Keratinocyte (primary cell): Measurements from ENCODE around the gene SLC17A3. TPM values are rescaled to one million over a fixed set of nuclear protein-coding genes. Genes with fewer than 3 reads are reported as not detected.

ENCODE experiments used
- DNase-seq: peaks from one replicate; pipeline ENCODE4 v3.0.0-alpha.2; 2011; ENCODE audit warnings: low read depth, missing footprints, low spot score
- FAIRE-seq: peaks from 2 replicates; lab custom pipeline; 2011; peaks lifted over from hg19 to GRCh38; lab: Jason Lieb, UNC
- H2AFZ ChIP-seq: 2 replicates; pipeline ENCODE4 v1.6.0; 2012; ENCODE audit warnings: low read length, control low read depth, inconsistent platforms; ENCODE audit not compliant: control insufficient read depth
- H3K27ac ChIP-seq: 2 replicates; pipeline ENCODE4 v1.5.1; 2011; ENCODE audit warnings: low read length; ENCODE audit not compliant: control insufficient read depth, insufficient read depth
- H3K27me3 ChIP-seq: 3 replicates; pipeline ENCODE4 v1.6.0; 2011; ENCODE audit warnings: low read length; ENCODE audit not compliant: control insufficient read depth, insufficient read depth; ENCODE audit errors: extremely low read depth
- H3K36me3 ChIP-seq, 2 experiments: 2 replicates in 1 of 2; 3 replicates in 1 of 2; pipeline ENCODE4 v1.5.1; 2011; ENCODE audit warnings: low read length in 2 of 2, mild to moderate bottlenecking in 1 of 2; ENCODE audit not compliant: control insufficient read depth in 2 of 2, insufficient read depth in 2 of 2; ENCODE audit errors: extremely low read depth in 1 of 2
- H3K4me1 ChIP-seq: 3 replicates; pipeline ENCODE4 v1.5.1; 2011; ENCODE audit warnings: low read length; ENCODE audit not compliant: control insufficient read depth, insufficient read depth; ENCODE audit errors: extremely low read depth
- H3K4me2 ChIP-seq: 3 replicates; pipeline ENCODE4 v1.6.0; 2011; ENCODE audit warnings: low read depth, low read length; ENCODE audit not compliant: control insufficient read depth, insufficient read depth; ENCODE audit errors: extremely low read depth
- H3K4me3 ChIP-seq, 3 experiments: fragments of 200-600 bp in 1 of 3; sonication (generic) in 1 of 3; 2 replicates in 2 of 3; 3 replicates in 1 of 3; pipeline ENCODE4 v1.5.1; 2011 to 2016; ENCODE audit warnings: low read length in 3 of 3, mild to moderate bottlenecking in 3 of 3, control low read depth in 2 of 3, inconsistent platforms in 1 of 3, low read depth in 1 of 3, mixed read lengths in 1 of 3, mixed run types in 1 of 3, moderate library complexity in 1 of 3; ENCODE audit not compliant: control insufficient read depth in 2 of 3, insufficient read depth in 2 of 3; ENCODE audit errors: extremely low read depth in 1 of 3
- H3K79me2 ChIP-seq: 2 replicates; pipeline ENCODE4 v1.6.0; 2012; ENCODE audit warnings: low read length; ENCODE audit not compliant: control insufficient read depth, insufficient read depth
- H3K9ac ChIP-seq: 3 replicates; pipeline ENCODE4 v1.6.0; 2011; ENCODE audit warnings: low read length; ENCODE audit not compliant: control insufficient read depth, insufficient read depth; ENCODE audit errors: extremely low read depth
- H3K9me1 ChIP-seq: 3 replicates; pipeline ENCODE4 v1.6.0; 2011; ENCODE audit warnings: low read length; ENCODE audit not compliant: control insufficient read depth, insufficient read depth; ENCODE audit errors: extremely low read depth
- H3K9me3 ChIP-seq: 2 replicates; pipeline ENCODE4 v1.5.1; 2012; ENCODE audit warnings: low read depth, low read length; ENCODE audit not compliant: control insufficient read depth
- H4K20me1 ChIP-seq: 3 replicates; pipeline ENCODE4 v1.6.0; 2011; ENCODE audit warnings: low read length; ENCODE audit not compliant: control insufficient read depth, insufficient read depth; ENCODE audit errors: extremely low read depth
- CTCF ChIP-seq, 3 experiments: IDR thresholded peaks in 1 of 3; conservative IDR thresholded peaks in 1 of 3; optimal IDR thresholded peaks in 1 of 3; 2 replicates in 2 of 3; 3 replicates in 1 of 3; pipeline versions ENCODE3 to v1.5.1; 2011; ENCODE audit warnings: low read length in 3 of 3, mild to moderate bottlenecking in 3 of 3, moderate library complexity in 2 of 3, control low read depth in 1 of 3, inconsistent platforms in 1 of 3; ENCODE audit not compliant: insufficient read depth in 2 of 3; ENCODE audit errors: extremely low read depth in 1 of 3
- EZH2 ChIP-seq: IDR thresholded peaks from one replicate; pipeline ENCODE4 v1.6.1; 2012; ENCODE audit warnings: inconsistent platforms, mild to moderate bottlenecking, low read length, moderate library complexity
- dilution Hi-C: fragments of 300-500 bp; cut with MboI; formaldehyde crosslinking; loops from one replicate; pipeline ENCODE4 v1.7.0; 2020; ENCODE audit warnings: low sequenced_read_pairs; ENCODE audit not compliant: extremely low pct_ligation_motif_present
- polyA plus RNA-seq, 5 experiments: library from polyadenylated mRNA; depleted of rRNA in 3 of 5; stranded (reverse) in 3 of 5; stranded (forward) in 1 of 5; unstranded in 1 of 5; fragments of >200 nt; gene quantifications; 1 replicate in 1 of 5; 2 replicates in 3 of 5; 3 replicates in 1 of 5; pipeline versions ENCODE4 v1.2.1 to v1.2.3, GENCODE V29; 2011 to 2012; ENCODE audit warnings: missing spikeins in 2 of 5, low read depth in 1 of 5, low replicate concordance in 1 of 5

Gene SLC17A3
- polyA plus RNA-seq, 1 donor (not counting 4 experiments of a cell fraction or from before 2014, with no cell fraction given) = not detected

- dilution Hi-C loops = no loop called here
- Histone ChIP-seq H3K9me1 (no peaks in the 10 kb centered on the region), H3K4me1 (no peaks in the 10 kb centered on the region), H3K36me3 (no peaks in the 10 kb centered on the region), H3K27ac (no peak overlapping the region), H2AFZ (no peak overlapping the region), H3K4me3 (no peak overlapping the region), H3K9ac (no peak overlapping the region), H3K79me2 (no peaks in the 10 kb centered on the region), H3K4me2 (no peak overlapping the region), H3K9me3 (no peaks in the 10 kb centered on the region), H3K27me3 (no peaks in the 10 kb centered on the region), H4K20me1 (no peaks in the 10 kb centered on the region)
- TF ChIP-seq EZH2 (no peak), CTCF (optimal IDR thresholded peaks at IDR 0.05 in 1 of 3, IDR thresholded peaks at IDR 0.05 in 1 of 3, conservative IDR thresholded peaks at IDR 0.05 in 1 of 3; ENCODE audit: extremely low read depth in 1 of 3, insufficient read depth in 2 of 3, low read length in 3 of 3) (no peak)
- FAIRE-seq = no peak
- no peak for DNase-seq
Measured at GRCh38 chr6:25903467-25904099, 29.5 kb upstream of the SLC17A3 start.

DNA sequence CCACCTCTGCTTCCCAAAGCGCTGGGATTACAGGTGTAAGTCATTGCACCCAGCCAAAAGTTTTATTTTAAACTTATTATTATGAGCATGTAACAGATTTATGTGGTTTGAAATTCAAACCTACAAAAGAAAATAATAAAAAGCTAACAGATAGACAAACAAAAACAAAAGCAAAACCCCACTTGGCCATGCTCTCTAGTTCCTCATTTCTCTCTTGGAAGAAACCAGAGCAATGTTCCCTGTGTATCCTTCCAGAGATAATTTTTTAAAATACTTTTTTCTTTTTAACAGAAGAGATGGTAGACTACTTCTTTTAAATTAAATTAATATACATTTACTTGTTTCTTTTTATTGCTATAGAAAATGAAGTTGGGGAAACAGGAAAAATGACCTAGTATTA is 28.0 kb upstream of the SLC17A3 start:
- no peak overlapping the region for H3K4me2 ChIP-seq
- TF ChIP-seq CTCF (optimal IDR thresholded peaks at IDR 0.05 in 1 of 3, IDR thresholded peaks at IDR 0.05 in 1 of 3, conservative IDR thresholded peaks at IDR 0.05 in 1 of 3; ENCODE audit: extremely low read depth in 1 of 3, insufficient read depth in 2 of 3, low read length in 3 of 3) = no peak
- TF ChIP-seq EZH2 = no peak
- no peaks in the 10 kb centered on the region for H4K20me1 ChIP-seq
- H3K9me1 ChIP-seq = no peaks in the 10 kb centered on the region
- DNase-seq = no peak
- H3K27ac ChIP-seq = no peak overlapping the region
- no peak for FAIRE-seq
- dilution Hi-C loops = no loop called here
- no peaks in the 10 kb centered on the region for H3K79me2 ChIP-seq
- H3K4me3 ChIP-seq = no peak overlapping the region
- H3K27me3 ChIP-seq = no peaks in the 10 kb centered on the region
- H2AFZ ChIP-seq = no peak overlapping the region
- H3K36me3 ChIP-seq = no peaks in the 10 kb centered on the region
- H3K9ac ChIP-seq = no peak overlapping the region
- H3K4me1 ChIP-seq = no peaks in the 10 kb centered on the region
- H3K9me3 ChIP-seq = no peaks in the 10 kb centered on the region
